Eye (tissue), 1 donor: Measurements from ENCODE around the gene NRXN3.

Experiments used
- DNase-seq: peaks from one replicate; pipeline ENCODE4 v3.0.0-alpha.2; 2015

NRXN3 gene

DNA sequence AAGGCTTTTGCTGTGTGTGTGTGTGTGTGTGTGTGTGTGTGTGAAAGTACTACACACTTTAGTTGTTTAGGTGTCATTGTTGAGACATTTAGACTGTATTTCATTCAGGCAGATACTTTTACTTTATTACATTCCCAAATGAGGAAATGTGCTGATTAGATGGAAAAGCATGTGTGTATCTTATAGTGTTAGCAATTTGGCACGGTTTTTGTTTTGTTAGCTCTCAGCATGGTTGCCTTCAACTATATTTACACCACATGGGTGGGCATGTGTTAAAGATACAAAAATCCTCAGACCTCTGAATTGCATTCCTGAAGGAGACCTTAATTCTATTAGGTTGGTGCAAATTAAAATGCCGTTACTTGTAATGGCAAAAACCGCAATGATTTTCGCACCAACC lies 1161.7 kb downstream of the NRXN3 start:
- DNase-seq = no peak

DNA sequence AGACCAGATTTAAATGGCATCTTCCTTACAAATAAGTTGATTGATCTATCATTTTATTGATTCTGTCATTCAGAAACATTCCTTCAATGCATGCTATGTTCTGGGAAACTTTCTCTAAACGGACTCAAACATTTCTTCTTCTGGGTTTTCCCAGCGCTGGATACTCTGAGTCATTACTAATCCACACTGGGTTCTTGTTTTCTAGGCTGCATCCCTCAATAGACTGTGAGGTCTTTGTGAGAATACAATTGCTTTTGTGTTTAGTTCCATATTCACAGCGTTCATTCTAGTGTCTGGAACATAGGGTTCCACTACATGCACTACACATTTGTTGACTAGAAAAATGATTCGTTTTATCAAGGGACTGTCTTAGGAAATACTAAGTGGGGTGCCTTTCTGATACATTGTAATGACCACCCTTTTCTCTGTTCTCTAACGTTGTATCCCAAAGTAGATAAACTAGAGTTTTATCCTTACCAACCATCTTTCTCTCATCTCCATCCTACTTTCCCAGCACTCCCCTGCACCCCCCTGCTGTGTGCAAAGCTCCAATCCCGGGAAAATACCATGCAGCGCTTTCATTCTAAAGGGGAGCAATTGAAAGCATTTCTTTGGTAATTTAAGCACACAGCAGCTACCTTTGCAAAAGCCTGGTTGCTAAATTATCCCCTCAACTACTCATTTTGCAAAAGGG lies 1162.5 kb downstream of the NRXN3 start:
- DNase-seq = no peak

DNA sequence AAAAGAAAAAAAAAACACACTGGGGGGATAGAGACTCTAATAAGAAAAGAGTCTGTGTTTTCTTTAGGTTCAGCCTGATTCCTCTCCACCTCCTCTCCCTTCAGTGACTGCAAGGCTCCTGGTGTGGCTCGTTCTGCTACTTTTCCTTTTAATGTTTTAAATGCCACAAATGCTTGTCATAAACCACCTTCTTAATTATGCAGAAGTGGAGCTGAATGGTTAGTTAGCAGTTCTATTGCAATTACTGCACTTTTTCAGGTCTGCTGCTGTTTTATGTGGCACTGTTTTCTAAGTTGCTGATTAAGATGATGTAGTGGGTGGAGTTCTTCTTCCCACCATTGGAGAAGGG lies 1163.0 kb downstream of the NRXN3 start:
- no peak for DNase-seq

DNA sequence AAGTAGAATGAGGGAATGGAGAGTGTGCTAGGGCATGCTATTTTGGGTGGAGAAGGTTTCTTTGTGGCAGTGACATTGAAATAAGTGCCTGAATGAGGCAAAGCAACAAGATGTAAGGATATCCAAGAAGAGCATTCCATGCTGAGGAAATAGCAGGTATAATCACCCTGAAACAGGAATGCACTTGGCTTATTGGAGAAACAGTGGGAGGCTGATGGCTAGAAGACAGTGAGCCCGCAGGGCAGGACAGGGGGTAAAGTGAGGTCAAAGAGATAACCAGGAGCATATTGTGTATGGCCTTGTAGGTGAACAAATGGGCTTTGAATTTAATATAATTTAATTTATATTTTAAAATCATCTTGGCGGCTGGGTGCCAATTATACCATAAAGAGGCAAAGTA lies 1164.1 kb downstream of the NRXN3 start:
- no peak for DNase-seq

DNA sequence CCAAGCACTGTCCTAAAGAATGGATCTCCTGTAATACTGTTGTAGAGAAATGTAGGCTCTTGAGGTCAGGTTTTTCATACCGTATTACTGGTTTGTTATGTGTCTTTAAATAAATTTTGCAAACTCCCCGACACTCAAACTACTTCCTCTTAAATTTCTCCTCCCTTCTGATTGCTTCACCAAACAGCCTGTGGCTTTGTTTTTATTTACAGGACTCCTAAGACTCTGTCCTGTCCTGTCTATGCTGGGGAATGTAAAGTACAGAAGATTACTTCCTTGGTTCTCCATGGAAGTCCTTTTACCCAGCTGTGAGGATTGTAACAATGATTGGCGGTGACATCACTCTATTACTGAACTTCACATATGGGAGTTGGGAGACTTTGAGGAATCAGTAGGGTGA lies 1167.6 kb downstream of the NRXN3 start:
- DNase-seq = no peak

DNA sequence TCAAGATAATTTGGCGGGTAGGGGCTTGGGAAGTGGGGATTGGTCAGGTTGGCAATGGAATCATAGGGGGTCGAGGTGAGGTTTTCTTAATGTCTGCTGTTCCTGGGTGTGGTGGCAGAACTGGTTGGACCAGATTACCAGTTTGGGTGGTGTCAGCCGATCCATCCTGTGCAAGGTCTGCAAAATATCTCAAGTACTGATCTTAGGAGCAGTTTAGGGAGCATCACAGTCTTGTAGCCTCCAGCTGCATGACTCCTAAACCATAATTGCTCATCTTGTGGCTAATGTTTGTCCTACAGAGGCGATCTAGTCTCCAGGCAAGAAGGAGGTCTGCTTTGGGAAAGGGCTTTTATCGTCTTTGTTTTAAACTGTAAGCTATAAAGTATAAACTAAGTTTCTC lies 1172.8 kb downstream of the NRXN3 start:
- DNase-seq = no peak

DNA sequence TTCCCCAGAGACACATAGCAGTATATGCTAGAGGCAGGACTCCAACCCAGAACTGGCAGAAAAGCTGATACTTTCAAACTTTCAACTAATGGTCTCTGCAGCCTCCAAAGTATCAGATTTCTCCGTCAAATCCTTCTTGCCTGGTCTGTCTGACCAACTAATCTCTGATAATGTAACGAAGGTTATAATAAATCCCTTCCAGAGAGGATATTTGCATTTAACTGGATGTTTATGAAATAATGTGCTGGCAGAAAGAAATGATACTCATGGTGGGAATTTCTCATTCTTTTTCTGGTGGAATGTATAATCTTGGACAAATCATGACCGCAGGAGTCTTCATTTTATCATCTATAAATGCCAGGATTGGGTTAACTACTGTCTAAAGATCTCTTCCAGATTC lies 1180.8 kb downstream of the NRXN3 start:
- DNase-seq = no peak

DNA sequence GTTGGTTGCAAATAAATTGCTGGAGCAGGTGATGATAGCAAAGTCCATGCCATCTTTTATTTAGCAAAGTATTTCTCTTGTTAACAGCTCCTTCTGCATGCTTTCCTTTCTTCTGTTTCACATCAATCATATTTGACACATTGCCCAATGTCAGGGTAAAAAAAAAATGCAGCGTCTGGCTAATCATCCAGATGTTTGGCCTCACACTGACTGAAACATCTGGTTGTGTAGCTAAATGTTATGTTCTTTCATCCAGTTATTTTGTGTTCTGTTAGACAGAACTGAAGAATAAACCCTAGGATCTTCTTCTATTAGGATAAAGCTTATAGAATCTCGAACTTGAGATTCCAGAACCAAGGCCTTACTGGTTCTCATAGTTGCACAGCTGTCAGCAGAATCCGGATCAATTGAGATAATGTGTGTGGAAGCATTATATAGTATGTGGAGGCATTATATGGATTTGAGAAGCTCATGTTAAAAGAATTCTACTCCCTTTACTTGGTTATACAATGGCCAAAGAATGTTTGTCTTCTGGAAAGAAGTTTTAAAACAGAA lies 1182.0 kb downstream of the NRXN3 start:
- DNase-seq = peak; percentile 54

DNA sequence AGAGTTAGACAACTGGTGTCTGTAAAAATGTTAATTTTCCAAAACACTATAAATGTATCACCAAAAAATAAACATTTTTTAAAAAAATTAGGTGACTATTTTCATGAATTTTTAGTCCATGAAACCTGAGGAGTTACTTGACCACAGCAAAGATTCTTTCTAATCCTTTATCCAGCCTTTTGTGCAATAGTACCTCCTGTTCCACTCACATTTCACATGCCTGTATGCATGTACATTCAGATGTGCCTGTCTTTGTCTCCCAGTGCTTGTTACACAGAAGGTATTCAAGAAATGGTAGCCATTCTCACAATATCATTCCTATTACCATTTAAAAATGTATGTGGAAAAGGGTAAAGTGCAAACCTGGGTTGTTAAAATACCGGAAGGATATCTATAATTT lies 1184.2 kb downstream of the NRXN3 start:
- DNase-seq = no peak

DNA sequence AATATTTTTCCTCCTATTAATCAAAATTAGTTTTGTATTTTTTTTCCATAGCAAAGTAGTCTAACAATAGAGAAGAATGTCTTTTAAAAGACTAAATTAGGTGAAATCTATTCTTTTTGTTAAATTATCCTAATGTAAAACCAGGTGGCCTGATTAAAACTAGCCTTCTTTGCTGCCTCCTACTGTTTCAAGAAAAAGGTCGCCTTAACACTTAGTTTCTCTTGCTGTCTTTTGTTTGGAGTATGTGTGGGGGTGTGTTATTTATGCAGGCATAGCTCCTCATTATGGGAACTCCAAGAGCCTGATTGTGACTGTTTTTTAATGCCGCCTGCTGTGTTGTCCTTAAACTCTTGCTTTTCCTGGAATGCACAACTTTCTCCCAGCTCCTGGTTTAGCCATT lies 1185.9 kb downstream of the NRXN3 start:
- no peak for DNase-seq

DNA sequence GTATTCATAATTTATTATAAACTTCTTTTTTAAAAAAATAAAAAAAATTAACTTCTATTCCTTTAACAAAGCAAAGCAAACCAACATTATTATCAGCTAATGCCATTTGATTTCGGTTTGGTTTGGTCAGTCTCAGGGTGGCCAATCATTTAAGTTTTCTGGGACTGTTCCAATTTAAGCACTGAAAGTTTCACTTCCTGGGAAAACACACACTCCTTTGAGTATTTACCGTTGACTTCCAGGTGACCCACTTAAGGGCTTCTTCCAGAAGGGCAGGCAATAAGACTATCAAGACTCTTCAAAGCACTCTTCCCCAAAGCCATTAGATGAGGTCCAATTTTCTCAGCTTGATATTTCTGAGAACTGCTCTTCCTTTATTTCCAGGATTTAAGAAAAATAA lies 1187.1 kb downstream of the NRXN3 start:
- no peak for DNase-seq

DNA sequence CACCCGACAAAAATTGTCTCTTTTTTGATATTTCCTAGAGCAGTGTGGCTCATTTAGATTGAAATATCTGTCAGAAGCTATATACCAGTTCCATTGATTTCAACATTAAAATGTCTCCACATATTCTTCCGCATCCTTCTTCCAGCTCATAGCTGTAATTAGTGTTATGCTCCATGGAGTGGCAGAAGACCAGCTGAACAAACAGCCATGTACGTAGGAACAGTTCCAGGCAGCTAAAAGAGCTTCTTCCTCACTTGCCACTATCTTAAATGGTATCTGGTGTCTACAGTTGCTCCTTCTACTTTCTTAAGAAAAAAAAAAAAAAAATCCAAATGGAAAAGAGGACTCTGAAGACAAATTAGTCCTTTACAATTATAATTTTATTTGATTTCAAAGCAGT lies 1193.1 kb downstream of the NRXN3 start:
- DNase-seq = no peak

DNA sequence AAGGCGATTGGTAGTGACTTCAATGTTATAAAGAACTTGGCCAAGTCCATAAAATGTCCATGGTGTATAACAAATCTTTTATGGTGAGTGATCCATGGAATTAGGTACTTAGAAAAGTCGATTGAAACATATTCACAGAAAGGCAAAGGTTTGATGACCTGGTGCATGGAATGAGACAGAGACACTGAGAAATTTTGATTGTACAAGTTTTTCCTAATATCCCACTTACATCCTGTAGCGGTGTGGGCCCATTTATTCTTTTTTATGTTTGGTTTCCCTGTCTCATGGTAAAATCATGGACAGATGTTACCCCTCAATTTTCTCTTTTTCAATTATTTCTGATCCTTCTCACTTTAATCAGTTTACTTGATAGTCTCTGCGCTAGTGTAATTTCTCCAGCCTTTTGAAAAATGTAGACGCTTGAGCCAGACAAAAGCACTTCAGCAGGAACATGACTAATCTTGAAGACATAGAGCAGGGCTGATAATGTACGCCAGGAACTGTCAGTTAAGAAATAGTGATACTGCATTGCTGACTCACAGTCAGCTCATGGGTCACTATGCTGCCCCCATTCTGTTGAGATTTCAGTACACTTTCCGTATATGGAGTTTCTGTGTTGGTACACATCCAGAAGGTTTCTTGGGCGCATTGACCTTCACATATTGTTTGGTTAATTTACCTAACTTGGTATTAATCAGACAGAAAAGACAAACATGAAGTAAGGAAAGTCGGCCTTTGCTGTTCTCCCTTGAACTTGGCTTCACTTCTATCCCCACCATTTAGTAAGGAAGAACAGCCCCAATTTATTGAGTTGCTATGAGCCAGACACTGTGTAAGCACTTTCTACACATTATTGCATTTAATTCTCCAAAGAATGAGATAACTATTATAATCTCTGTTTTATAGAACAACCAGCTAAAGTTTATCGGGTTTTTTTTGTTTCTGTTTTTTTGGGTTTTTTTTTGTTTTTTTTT lies 1199.5 kb downstream of the NRXN3 start:
- no peak for DNase-seq

DNA sequence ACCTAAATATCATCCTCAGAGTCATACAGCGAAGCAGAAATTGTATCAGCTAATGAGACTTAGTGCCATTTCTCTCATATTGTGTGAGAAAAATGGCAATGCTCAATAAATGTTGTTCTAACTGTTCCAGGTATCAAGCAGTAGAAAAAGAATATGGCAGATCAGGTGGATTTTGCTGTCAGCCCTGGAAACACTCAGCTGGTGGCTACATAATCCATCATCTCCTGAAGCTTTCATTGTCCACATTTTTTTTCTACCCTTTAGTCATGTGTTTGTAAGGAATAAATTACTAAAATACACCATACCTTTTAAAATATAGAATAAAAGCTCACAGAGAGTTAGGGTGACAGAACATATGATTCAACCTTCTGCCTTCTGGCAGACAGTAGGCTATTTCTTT lies 1200.8 kb downstream of the NRXN3 start:
- DNase-seq = no peak

DNA sequence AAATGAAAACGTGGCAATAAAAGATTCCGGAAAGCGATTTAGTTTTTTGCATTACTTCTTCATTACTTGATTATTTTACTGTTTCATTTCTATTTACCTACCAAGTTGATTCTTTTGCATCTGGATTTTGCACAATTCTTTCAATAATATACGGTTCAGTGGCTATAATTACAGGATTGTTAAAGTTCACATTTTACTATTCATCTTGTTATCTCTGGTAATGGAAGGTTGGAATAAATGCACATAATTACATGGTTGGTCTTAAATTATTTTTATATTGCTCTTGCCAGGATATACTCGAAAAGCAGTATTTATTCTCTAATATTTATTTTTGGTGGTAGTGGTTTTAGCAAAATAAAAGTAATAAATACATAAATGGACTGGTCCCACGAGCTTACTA lies 1203.3 kb downstream of the NRXN3 start:
- no peak for DNase-seq

DNA sequence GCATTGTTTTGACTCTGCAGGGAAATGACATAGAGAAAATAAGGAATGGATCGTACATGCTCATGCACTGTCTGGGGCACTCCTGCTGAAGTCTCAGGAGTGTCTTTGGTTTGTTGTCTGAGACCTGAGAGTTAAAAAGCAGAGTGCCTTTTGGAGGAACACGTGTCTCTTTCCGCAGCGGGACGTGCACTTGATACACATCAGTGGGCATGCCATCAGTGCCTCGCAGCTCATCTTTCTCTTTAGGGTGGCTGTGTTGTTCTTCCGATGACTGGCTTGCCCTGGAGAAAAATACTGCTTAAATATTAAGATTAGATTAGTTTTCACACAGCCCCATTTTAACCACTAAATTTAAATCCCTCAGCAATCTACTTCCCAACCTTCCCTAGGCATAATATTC lies 1205.2 kb downstream of the NRXN3 start:
- DNase-seq = peak; percentile 42

DNA sequence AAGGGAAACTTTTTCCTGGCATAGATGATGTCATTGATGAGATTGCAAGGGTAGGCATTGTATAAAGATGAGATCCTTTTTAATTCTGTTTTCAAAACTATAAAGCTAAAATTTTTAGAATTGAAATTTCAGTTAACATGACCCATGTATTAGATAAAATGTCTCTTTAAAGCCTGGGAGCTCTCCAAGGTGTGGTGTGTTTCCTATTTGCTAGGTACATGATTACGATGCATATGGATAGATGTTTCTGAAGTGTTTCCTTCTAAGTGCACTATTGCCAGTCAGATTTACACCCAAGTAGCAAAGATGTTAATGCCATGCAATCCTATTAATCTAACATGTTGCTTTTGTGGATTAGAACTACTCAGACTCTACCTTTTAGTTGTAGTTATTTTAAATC lies 1206.4 kb downstream of the NRXN3 start:
- DNase-seq = no peak

DNA sequence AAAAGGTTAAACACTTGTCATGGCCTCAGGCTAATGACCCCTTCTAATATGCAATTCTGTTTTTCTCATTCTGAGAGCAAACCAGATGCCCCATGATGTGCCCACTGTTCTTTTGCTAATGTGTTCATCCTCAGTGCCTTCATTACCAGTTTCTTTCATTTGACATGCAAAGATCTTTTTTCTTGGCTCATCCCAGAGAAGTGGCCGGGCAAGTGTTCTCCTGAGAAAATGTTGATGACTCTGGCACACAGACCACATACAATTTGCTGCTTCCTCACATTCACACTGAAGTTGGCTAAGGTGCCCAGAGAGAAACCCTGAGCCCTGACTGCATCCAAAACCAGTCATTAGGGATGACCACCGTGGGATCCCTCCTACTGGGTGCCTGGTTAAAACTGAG lies 1207.8 kb downstream of the NRXN3 start:
- DNase-seq = no peak

DNA sequence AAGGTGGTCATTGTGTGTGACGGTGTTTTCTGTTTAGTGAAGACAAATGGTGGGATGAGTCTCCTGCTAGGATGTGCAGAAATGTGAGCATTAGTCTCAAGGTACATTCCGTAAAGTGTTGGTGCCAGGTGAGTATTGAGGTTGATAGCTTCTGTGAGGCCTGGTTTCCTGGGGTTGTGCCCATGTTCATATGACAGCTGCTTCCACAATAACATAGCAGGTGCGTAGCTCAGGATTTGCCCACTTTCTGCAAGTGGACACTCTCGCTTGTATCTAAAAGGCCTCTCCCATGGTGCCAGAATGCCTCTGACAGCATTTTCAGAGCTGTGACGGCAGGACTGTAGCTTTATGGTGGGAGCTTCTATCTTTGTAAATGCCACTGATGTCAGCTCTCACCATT lies 1209.1 kb downstream of the NRXN3 start:
- DNase-seq = no peak

DNA sequence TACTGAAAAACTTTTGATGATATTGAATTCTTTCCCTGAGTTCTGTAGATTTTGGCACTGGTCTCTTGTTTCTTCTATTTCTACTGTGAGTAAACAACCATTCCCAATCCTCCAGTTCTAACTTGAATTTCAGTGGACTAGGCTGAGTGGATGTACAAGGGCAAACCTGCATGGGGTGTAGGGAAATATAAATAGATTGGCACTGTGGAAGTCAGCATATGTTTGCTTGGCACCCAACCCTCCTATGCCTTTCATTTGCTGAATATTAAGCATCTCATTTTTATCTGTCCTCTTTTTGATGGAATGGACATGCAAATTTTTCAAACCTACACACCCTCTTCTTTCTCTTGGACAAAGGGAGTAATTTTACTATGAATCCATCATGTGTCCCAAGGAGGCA lies 1212.9 kb downstream of the NRXN3 start:
- DNase-seq = no peak

DNA sequence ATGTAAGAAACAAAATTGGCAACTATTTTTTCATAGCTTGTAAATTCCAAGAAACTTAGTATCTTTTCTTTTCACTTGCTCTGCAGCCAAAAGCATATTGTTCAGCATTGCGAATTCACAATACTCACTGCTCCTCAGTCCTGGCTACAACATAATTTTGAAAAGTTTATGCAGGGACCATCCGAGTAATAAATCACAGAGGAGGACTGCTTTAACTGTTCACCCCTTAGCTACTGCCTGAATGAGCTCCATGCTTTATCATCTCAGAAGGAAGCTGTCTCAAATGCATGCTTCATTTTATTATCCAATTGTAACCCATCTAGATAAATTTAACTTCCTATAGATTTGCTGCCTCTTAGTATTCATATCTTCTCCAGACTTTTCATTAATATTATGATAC lies 1213.3 kb downstream of the NRXN3 start:
- DNase-seq = no peak

DNA sequence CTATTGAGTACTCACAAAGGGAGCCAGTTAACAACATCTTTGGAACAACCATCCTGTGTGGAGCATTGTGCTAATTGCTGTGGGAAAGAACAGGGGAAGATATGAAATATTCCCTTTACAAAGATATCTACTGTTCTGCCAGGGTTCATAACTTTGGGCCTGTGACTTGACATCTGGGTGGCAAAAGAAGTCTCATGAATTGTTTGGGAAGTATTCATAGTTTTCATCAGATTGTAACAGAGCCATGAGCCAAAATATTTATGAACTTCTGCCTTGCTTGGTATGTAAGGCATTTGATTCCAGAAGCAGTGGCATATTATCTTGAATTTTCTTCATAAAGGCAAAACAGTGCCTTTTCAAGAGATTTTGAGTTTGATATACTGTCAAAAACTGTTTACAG lies 1224.9 kb downstream of the NRXN3 start:
- DNase-seq = no peak

DNA sequence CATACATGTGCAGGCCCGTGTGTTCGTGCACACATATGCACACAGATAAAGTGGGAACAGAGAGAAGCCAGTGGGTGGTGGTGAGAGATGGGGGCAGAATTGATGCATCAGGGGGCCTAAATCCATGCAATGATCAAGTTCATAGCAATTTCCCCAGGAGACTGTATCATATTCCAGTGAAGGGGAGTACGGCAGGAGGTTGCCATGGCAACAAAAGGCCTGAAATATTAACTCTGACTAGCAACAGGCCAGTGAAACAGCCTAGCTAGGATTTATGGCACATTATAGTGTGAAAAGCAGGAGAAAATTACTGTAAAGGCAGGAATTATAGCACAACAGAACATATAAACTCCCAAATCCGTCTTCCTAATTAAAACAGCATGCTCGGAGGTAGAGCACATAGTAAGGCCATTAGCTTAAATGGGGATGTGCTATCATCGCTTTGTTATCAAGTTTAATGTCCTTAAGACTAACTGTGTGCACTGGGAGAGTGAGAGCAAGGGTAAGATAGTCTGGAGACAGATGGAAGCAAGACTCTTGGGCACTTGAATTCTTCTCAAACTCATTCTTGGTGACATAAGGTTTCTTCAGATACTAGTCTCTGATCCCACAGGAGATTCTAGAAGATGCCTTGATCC lies 1234.8 kb downstream of the NRXN3 start:
- DNase-seq = peak; percentile 74

DNA sequence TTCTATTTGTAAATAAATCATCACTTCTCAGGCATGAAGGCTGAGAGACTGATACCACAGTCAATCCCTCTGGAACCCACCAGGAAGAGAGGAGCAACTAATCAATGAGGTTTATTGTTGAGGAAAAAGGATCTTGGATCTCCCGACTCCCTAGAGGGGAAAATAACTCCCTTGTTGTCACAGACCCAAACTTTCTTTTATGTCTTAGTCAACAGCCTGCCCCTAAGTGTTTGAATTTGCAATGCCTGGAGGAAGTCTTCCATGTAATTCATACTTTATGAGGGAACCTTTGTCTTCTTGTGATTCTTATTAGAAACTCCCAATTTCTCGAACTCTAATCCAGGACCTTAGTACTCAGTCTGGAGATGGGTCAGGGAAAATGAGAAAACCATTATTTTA lies 1235.3 kb downstream of the NRXN3 start:
- DNase-seq = no peak
